D341Med (cell line): ENCODE results near the gene INPP5E.

Experiments used
- DNase-seq: peaks from one replicate; pipeline ENCODE4 v3.0.0; 2012; ENCODE audit warnings: low spot score

Gene INPP5E

GRCh38 chr9:136447173-136447778 is 7.6 kb upstream of the INPP5E start:
- DNase-seq, result no peak

- no peak for DNase-seq
These were observed 6.2 kb upstream of the INPP5E start for GRCh38 chr9:136445799-136446198.

DNA sequence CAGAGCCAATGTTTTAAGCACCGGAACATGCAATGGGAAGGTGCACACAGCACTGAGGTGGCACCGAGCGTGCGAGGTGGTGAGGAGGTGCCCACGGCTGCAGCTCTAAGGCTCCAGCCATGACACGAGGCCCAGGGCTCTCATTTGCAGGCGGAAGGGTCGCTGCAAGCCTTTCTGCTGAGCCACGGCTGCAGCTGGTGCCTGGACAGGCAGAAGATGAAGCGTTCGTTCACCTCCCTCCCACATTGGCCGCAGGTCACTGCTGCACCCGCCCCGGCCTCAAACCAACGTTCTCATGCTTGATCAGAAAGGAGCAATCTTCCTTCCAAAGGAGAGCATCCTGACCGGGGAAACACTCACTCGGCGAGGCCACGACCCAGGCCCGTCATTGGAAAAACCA is 4.5 kb upstream of the INPP5E start:
- DNase-seq, result no peak

DNA sequence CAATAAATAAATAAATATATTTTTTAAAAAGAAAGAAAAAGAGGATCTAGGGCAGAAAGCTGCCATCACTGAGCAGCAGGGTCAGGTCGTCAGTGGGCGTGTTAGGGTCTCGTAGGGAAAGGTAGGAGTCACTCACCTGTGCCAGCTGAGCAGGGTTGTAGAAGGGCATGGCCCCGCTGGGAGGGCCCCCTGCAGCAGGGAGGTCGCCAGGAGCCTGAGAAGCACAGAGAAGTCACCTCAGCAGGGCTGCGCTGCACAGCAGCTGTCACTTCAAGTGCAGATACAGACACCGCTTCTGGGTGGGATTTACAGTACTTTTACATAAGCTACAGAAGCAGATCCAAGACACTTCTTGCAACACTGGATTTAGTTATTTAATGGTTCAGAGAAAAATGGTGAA is 4.0 kb upstream of the INPP5E start:
- no peak for DNase-seq

- DNase-seq, result no peak
These were observed 3.4 kb upstream of the INPP5E start for GRCh38 chr9:136443087-136443486.

GRCh38 chr9:136442265-136442664 is 2.6 kb upstream of the INPP5E start:
- DNase-seq, result no peak

DNA sequence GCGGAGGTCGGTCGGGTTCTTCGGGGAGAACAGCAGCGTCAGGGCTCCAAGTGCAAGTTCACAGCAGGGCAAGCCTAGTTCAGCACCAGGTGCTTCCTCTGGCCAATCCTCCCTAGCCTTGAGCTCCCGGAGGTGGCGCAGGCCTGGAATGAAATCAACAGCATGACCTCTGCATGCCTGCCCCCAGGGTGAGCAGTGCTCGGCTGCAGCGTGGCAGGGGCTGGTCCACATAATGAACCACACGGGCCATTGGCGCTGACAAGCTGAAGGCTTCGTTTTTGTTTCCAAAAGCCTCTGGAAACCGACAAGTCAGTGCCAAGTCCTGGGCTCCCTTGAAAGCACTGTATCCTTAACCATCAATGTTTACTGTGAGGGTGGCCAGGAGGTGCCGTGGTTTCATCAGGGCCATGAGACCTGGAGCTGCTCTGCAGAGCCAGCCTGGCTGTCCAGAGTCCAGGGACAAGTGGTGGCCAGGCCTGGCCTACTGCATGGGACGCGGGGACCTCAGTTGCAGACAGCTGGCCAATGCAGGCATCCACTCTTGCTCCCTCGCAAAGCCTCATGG is 2.1 kb upstream of the INPP5E start:
- no peak for DNase-seq

DNA sequence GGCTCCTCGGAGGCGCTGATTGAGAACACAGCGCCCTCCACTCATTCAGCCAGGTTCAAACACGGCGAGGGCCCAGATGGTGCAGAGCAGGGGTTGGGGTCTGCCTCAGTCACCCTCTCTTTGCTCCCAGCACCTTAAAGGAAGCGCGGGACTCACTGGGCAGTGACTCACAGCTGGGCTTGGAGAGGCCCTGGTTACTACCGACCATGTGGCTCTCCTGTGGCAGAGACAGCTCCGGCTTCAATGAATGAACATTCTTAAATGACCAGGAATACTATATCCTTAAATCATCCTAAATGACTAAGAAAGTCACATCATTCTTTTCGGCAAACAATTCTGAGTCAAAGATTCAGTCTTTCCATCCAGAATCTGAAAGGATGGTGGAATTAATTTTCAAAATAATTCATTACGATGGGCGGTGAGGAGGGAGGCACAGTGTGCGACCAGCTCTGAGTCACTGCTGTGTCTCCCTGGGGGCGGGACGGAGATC is 1.6 kb upstream of the INPP5E start:
- DNase-seq, result no peak

DNA sequence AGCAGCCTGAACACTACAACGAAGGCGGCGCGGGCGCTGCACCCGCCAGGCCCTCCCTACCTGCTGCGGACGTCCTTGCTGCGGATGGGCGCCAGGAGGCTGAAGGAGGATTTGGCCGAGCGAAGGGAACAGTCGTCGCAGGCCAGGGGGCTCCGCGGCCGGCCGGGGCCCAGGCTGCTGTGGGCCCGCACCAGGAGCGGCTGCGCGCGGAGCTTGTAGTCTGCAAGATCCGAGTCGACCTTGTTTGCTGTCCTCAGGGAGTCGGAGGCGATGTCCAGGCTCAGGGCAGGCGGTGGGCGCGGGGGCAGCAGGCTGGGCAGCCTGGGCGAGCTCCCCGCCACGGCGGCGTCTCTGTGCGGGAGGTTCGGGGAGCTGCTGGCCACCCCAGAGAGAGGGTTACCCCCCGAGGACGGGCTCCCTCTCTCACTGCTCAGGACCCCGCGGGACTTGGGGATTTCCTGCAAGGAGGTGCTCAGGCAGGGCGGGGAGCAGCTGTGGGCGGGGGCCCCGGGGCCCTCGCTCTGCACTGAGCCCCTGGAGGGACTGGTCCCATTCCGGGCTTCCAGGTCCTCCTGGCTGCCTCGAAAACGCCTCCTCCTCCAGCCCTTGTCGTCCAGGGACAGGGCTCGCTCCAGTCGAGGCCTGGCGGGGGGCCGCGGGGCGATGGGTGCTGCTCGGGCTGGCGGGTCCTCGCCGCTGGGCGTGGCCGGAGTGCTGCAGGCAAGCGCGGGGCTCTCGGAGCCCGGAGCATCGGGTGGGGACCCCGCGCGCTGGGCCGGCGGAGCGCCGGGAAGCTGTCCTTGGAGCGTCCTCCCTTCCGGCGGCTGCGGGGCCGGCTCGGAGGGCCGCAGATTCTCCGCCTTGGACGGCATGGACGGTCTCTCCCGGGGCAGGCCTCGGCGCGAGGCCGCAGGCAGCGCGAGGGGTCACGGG is 831 bp downstream of the INPP5E start:
- DNase-seq, result peak; percentile 79

DNA sequence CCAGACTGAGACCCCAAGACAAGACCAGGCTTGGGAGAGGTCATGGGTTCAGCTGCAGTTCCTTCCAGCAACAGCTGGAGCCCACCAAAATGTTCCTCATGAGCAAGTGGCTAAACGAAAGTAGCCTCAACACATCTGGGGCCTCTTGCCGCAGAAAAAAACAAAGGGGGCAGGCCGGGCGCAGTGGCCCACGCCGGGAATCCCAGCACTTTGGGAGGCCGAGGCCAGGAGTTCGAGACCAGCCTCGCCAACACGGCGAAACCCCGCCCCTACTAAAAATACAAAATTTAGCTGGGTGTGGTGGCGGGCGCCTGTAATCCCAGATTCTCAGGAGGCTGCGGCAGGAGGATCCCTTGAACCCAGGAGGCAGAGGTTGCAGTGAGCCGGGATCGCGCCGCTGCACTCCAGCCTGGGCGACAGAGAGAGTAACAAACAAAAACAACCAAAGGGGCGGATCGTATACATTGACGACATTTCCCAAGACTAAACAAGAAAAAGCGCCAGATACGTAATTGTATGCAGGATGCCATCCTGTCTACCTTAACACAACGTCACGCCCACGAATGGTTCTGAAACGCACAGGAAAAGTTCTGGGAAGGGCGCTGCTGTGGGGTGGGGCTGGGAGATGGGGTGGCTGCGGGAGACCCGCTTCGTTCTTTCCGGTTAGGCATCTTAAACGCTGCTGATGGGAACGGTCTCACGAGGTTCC is 1.7 kb downstream of the INPP5E start:
- no peak for DNase-seq

DNA sequence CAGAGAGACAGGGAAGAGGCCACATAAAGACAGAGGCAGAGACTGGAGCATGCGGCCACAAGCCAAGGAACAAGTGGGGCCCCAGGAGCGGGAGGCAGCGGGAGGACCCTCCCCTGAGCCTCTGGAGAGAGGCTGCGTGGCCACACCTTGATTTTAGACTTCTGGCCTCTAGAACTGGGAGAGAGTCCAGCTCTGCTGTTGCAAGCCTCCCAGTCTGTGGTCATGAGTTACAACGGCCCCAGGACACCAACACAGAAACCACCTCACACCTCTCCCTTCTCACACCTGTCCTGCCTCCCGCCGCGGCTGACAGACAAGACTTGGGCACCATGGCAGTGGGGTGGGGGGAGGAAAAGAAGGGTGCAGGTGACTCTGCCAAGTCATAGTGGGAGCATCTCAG is 2.2 kb downstream of the INPP5E start:
- DNase-seq, result no peak

DNA sequence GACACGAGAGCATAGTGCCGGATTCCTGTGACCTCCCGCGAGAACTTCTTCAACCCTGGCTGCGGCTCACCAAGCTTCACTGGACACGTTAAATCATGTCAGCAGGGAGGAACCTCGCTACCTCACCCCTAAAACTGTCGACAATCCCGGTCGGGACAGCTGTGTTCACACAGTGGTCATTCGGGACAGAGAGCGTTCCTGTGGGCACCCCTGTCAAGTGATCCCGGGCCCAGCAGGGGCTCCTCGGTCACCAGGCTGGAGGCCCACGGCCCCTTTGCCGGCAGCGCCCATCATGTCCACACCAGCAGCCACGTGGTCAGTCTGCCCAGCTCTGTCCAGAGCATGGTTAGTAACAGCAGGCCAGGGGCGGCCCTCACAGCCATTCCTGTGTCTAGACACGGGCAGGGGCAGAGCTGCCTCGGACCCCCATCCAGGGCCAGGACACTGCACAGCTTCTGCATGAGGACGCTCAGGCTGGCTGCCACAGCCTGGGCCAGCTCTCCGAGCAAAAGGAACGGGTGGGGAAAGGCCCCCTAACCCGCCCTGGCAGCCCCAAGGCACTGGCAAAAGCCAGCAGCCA is 3.5 kb downstream of the INPP5E start:
- no peak for DNase-seq

DNA sequence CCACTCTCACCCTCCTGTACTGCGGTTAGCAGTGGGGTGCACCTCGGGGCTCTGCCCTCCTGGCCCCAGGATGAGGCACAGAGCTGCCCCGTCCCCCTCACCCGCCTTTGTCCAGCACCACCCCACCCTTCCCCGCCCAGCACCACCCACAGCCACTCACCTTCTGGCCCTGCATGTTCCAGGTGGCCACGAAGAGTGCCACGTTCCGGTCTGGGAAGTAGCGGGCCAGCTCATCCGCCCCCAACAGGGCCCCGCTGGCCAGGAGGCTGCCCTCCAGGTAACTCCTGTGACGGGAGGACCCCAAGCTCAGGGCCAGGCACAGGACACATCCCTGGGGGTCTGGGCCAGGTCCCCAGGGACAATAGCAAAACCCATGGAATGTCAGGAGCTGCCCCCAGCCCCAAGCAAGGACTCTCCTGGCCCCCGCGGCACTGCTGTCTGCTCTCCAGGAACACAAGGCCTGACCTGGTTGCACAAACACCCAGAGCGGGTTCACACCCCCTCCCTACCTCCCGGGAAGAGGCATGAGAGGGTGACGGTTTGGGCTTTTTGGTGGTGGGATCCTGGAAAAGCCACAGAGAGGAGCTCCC is 5.0 kb downstream of the INPP5E start:
- no peak for DNase-seq

DNA sequence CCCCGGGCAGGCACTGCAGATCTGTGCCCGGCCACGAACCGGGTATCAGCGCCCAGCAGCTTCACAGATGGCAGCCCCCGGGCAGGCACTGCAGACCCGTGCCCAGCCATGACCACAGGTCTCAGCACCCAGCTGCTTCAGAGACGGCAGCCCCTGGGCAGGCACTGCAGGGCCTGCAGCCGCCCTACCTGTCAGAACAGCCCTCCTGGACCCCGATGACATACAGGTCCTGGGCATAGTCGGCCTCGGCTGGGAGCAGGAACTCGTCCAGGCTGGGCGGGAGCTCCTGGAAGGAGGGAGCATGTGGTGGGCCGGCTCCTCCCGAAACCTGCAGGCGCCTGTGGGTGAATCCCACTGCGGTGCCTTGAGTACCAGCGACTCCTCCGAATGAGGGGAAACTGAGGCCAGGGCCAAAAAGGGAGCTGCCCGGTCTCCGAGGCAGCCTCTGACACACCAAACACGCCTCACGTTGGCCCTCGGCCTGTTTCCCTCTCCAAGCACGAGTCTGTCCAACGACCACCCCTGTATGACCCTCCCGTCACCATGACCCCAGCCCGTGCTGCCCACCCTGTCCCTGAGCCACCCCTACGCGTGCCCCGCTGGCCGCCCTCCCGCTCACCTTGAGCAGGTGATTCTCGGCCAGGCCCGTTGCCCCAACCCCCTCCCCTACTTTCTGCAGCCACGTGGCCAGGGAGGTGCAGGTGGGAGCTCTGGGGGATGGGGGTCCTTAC is 5.6 kb downstream of the INPP5E start:
- no peak for DNase-seq

DNA sequence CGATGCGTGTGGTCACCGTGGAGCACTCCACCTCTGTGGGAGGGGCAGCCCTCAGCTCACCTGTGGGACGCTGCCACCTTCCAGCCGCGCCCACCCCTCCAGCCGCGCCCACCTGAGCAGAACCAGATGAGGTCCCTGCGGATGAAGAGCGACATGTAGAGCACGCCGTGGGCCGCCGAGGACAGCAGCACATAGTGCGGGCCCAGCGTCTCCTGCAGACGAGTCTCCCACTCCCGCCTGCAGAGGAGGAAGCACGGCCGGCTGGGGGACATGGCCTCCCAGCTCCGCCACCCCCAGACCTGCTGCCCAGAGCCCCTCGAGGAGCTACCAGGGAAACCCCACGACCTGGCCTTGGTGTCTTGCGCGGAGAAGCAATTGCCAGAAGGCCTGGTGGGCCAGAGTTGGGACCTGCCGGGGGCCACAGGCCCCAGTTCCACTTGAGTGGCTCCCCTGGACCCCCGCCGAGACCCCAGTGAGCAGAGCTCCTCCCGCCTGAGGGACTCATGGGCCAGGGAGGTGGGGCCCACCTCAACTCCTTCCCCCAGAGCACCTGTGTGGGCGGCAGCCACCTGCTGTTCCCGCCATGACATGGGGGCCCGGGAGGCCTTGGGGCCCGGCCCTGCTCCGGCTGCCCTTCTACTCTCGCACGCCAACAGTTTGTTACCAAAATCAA is 6.5 kb downstream of the INPP5E start:
- DNase-seq, result no peak

GRCh38 chr9:136432591-136432990 is 7.1 kb downstream of the INPP5E start:
- no peak for DNase-seq

- DNase-seq, result no peak
These were observed 7.8 kb downstream of the INPP5E start for GRCh38 chr9:136431782-136432350.

DNA sequence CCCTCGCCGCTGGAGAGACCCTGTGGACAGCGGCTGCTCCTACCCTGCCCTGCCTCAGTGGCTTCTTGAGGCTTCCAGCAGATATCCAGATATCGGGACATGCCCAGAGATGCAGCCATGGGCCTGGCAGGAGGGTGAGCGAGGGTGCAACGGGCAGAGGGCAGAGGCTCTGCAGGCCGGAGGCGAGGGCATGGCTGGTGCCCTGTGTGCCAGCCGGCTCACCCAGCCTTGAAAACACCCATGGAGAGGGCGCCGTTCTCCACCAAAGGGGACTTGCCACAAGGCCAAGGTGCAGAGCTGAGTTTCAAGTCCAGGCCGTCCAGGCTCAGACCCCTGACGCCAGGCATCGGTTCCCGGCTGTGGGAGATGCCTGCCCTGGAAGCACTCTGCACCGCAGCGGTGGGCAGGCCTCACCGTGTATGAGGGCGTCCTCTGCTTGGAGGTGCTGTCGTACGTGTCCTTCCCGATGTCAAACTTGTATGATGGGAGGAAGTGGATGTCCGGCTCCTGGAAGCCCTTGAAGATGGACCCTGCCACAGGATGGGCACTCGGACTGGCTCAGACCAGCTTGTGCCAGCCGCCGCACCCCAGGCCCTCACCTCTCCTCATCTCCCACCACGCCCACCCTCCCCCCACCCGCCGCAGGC is 8.9 kb downstream of the INPP5E start:
- DNase-seq, result no peak

DNA sequence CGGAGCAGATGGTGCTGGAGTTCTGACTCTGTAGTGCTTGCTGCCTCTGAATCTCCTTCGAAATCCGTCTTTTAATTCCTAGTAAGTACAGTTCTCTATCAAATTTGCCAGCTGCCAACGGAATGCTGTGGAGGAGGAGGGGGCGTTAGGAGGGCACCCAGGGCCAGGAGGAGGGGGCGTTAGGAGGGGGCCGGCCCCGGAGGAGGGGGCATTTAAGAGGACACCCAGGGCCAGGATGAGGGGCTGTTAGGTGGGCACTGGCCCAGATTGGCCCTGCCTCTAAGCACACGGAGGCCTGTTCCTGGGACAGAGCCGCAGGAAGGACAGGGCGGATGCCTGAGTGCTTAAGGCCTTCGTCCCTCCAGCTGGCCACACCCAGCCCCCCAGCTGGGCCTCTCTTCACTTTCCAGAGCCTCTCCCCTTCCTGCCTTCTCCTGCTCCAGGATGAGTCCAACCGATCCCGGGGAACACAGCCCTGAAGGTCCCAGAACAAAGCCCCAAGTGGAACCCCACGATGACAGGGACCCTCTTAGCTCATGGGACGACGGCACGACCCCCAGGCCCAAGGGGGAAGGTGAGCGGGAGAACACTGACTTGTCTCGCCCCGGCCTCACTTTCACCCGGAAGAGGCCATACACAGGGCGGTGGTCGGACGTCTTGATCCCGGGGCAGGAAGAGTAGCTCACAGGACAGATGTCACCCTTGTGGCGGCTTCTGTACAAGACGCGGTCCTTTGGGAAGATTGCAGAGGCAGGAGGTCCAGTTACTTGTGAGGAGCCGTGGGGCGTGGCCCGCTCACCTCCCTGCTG is 9.8 kb downstream of the INPP5E start:
- DNase-seq, result no peak
